Neural cell (in vitro differentiated cells): ENCODE data around the gene LOXHD1. TPM values are rescaled to one million over a fixed set of nuclear protein-coding genes. Genes with fewer than 3 reads are reported as not detected.

Experiments
- H2AFZ ChIP-seq: fragments of 200-600, 300-800 bp; sonication (generic), shearing (Covaris generic); 2 replicates; pipeline ENCODE4 v1.6.0; 2014; ENCODE audit warnings: low read depth, mild to moderate bottlenecking, antibody characterized with exemption, low read length, moderate library complexity
- H3F3A ChIP-seq: fragments of 200-600 bp; shearing (Covaris generic); 2 replicates; pipeline ENCODE4 v1.6.1; 2016; ENCODE audit warnings: mild to moderate bottlenecking, moderate library complexity, mixed read lengths, antibody characterized with exemption, low read length; ENCODE audit not compliant: insufficient read depth, poor library complexity, severe bottlenecking
- H3K27ac ChIP-seq: fragments of 200-600, 300-800 bp; sonication (generic), shearing (Covaris generic); 2 replicates; pipeline ENCODE4 v1.5.1; 2014; ENCODE audit warnings: mild to moderate bottlenecking, low read length, moderate library complexity
- H3K27me3 ChIP-seq: fragments of 300-800, 200-600 bp; sonication (generic), shearing (Covaris generic); 2 replicates; pipeline ENCODE4 v1.6.0; 2014; ENCODE audit warnings: mild to moderate bottlenecking, low read depth, low read length, moderate library complexity; ENCODE audit not compliant: insufficient read depth
- H3K36me3 ChIP-seq: fragments of 300-800, 200-600 bp; sonication (generic), shearing (Covaris generic); 2 replicates; pipeline ENCODE4 v1.5.1; 2014; ENCODE audit warnings: mild to moderate bottlenecking, antibody characterized with exemption, low read length, moderate library complexity; ENCODE audit not compliant: insufficient read depth
- H3K4me2 ChIP-seq: fragments of 300-800, 200-600 bp; sonication (generic), shearing (Covaris generic); 2 replicates; pipeline ENCODE4 v1.6.0; 2014; ENCODE audit warnings: mild to moderate bottlenecking, low read length
- H3K4me3 ChIP-seq: fragments of 300-800, 200-600 bp; sonication (generic), shearing (Covaris generic); 2 replicates; pipeline ENCODE4 v1.5.1; 2014; ENCODE audit warnings: mild to moderate bottlenecking, low read length, moderate library complexity
- H3K79me2 ChIP-seq: fragments of 200-600 bp; shearing (Covaris generic); replicated peaks from 2 replicates; pipeline ENCODE4 v1.6.0; 2014; ENCODE audit warnings: mild to moderate bottlenecking, low read length, moderate library complexity; ENCODE audit not compliant: insufficient read depth
- H3K9ac ChIP-seq: fragments of 300-800, 200-600 bp; sonication (generic), shearing (Covaris generic); 2 replicates; pipeline ENCODE4 v1.6.1; 2016; ENCODE audit warnings: mild to moderate bottlenecking, low read length, mixed read lengths
- H3K9me2 ChIP-seq: fragments of 200-600 bp; shearing (Covaris generic); 2 replicates; pipeline ENCODE4 v1.6.1; 2016; ENCODE audit warnings: mild to moderate bottlenecking, low read length, mixed read lengths; ENCODE audit not compliant: insufficient read depth
- H3K9me3 ChIP-seq: fragments of 200-600, 300-800 bp; sonication (generic), shearing (Covaris generic); 2 replicates; pipeline ENCODE4 v1.6.1; 2016; ENCODE audit warnings: mild to moderate bottlenecking, mixed run types, low read length, moderate library complexity, mixed read lengths
- H4K20me1 ChIP-seq: fragments of 200-600 bp; shearing (Covaris generic); 2 replicates; pipeline ENCODE4 v1.6.1; 2016; ENCODE audit warnings: mild to moderate bottlenecking, mixed run types; ENCODE audit not compliant: insufficient read depth
- EP300 ChIP-seq: fragments of 450-650 bp; conservative IDR thresholded peaks from 2 replicates; pipeline ENCODE4 v1.6.1; 2014; ENCODE audit warnings: antibody characterized with exemption, mild to moderate bottlenecking, moderate library complexity; ENCODE audit not compliant: poor library complexity, severe bottlenecking
- EZH2 ChIP-seq: fragments of 200-600, 300-800 bp; shearing (Covaris generic), sonication (generic); IDR thresholded peaks from 2 replicates; pipeline ENCODE4 v1.6.1; 2014; ENCODE audit warnings: antibody characterized with exemption, low read length, borderline replicate concordance, mild to moderate bottlenecking; ENCODE audit not compliant: insufficient read depth, poor library complexity, severe bottlenecking
- MXI1 ChIP-seq: fragments of 450-650 bp; conservative IDR thresholded peaks from 2 replicates; pipeline ENCODE4 v1.6.1; 2014; ENCODE audit warnings: antibody characterized with exemption, mild to moderate bottlenecking; ENCODE audit not compliant: poor library complexity, severe bottlenecking
- POLR2AphosphoS5 ChIP-seq: IDR thresholded peaks from 2 replicates; pipeline ENCODE4 v1.6.1; 2012
- RAD21 ChIP-seq: fragments of 450-650 bp; conservative IDR thresholded peaks from 2 replicates; pipeline ENCODE4 v1.6.1; 2014; ENCODE audit warnings: antibody characterized with exemption, mild to moderate bottlenecking, moderate library complexity
- REST ChIP-seq: IDR thresholded peaks from 2 replicates; pipeline ENCODE4 v1.6.1; 2012; ENCODE audit warnings: borderline replicate concordance
- SMC3 ChIP-seq: fragments of 450-650 bp; conservative IDR thresholded peaks from 2 replicates; pipeline ENCODE4 v1.6.1; 2014; ENCODE audit warnings: antibody characterized with exemption, mild to moderate bottlenecking, moderate library complexity; ENCODE audit not compliant: poor library complexity
- TAF1 ChIP-seq: IDR thresholded peaks from 2 replicates; pipeline ENCODE4 v1.6.1; 2012; ENCODE audit warnings: low read depth
- polyA plus RNA-seq: library from polyadenylated mRNA; depleted of rRNA; stranded (reverse); fragments of >200 nt; gene quantifications from 2 replicates; pipeline ENCODE4 v1.2.3, GENCODE V29; 2014
- TF ChIP-seq, protein P1 (sequence below): fragments of 450-650 bp; IDR thresholded peaks from 2 replicates; pipeline ENCODE4 v1.5.1; 2014; ENCODE audit warnings: antibody characterized with exemption, mild to moderate bottlenecking, moderate library complexity; ENCODE audit not compliant: poor library complexity, severe bottlenecking

The LOXHD1 gene
- polyA plus RNA-seq, 1 donor from 2014 or later: not detected

- Histone ChIP-seq H3F3A (no peaks in the 10 kb centered on the region), H4K20me1 (no peaks in the 10 kb centered on the region), H3K9me2 (no peaks in the 10 kb centered on the region), H3K36me3 (no peaks in the 10 kb centered on the region), H3K4me2 (no peak overlapping the region), H3K79me2 (no peaks in the 10 kb centered on the region), H3K9me3 (no peaks in the 10 kb centered on the region), H3K4me3 (no peak overlapping the region), H3K27ac (no peak overlapping the region), H3K27me3 (no peaks in the 10 kb centered on the region), H3K9ac (no peak overlapping the region), H2AFZ (no peak overlapping the region)
- TF ChIP-seq EZH2 (no peak), TAF1 (no peak), POLR2AphosphoS5 (no peak), MXI1 (no peak)
Observed at GRCh38 chr18:46668694-46669093, 11.7 kb upstream of the LOXHD1 start.

DNA sequence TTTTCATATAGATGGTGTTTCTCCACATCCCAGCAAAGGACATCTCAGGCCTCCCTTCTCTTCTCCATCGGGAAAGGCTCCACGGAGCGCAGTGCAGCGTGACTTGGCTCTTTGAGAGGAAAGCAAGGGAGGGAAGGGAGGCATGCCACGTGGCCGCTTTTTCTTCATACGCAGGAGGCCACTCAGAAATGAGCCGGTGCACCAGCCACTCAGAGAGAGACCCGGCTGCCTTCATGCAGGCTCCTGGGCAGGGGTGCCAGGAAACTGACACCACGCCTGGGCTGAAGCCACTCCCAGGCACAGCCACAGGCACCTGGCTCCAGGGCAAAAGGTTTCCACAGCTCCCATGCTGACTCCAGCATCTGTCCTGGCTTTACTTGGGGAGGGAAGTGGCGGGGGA is 11.1 kb upstream of the LOXHD1 start:
- H3K4me2 ChIP-seq: no peak overlapping the region
- no peaks in the 10 kb centered on the region for H3K27me3 ChIP-seq
- TF ChIP-seq, protein P1, sequence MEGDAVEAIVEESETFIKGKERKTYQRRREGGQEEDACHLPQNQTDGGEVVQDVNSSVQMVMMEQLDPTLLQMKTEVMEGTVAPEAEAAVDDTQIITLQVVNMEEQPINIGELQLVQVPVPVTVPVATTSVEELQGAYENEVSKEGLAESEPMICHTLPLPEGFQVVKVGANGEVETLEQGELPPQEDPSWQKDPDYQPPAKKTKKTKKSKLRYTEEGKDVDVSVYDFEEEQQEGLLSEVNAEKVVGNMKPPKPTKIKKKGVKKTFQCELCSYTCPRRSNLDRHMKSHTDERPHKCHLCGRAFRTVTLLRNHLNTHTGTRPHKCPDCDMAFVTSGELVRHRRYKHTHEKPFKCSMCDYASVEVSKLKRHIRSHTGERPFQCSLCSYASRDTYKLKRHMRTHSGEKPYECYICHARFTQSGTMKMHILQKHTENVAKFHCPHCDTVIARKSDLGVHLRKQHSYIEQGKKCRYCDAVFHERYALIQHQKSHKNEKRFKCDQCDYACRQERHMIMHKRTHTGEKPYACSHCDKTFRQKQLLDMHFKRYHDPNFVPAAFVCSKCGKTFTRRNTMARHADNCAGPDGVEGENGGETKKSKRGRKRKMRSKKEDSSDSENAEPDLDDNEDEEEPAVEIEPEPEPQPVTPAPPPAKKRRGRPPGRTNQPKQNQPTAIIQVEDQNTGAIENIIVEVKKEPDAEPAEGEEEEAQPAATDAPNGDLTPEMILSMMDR: no peak
- no peak for TF ChIP-seq MXI1
- no peak for TF ChIP-seq EZH2
- no peak for TF ChIP-seq POLR2AphosphoS5
- TF ChIP-seq EP300: no peak
- no peak for TF ChIP-seq REST
- TF ChIP-seq SMC3: no peak
- no peak for TF ChIP-seq RAD21
- no peak for TF ChIP-seq TAF1
- no peaks in the 10 kb centered on the region for H4K20me1 ChIP-seq
- H3K36me3 ChIP-seq: no peaks in the 10 kb centered on the region
- no peak overlapping the region for H2AFZ ChIP-seq
- no peak overlapping the region for H3K9ac ChIP-seq
- no peaks in the 10 kb centered on the region for H3K79me2 ChIP-seq
- no peaks in the 10 kb centered on the region for H3F3A ChIP-seq
- H3K9me2 ChIP-seq: no peaks in the 10 kb centered on the region
- H3K9me3 ChIP-seq: no peaks in the 10 kb centered on the region
- H3K4me3 ChIP-seq: no peak overlapping the region
- H3K27ac ChIP-seq: no peak overlapping the region

DNA sequence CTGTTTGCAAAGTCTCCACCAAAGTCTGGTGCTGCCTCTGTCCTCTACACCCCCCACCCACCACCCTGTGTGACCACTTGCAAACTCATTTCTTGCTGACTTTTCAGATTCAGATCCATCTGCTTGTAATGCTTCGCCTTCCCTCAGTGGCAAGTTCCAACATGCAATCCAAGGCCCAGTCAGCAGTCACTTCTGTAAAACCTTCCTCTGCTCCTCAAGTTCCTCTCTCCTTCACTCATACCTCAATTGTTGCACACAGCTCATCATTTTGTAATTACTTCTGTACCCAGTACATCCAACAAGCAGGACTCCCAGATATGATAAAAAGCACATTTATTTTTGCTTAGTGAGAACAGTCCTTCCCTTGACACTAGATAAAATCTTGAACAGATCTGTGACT is 6.5 kb upstream of the LOXHD1 start:
- Histone ChIP-seq H3K9ac (no peak overlapping the region), H2AFZ (no peak overlapping the region), H3K79me2 (no peaks in the 10 kb centered on the region), H3K4me2 (no peak overlapping the region), H3K27ac (no peak overlapping the region), H3K4me3 (no peak overlapping the region), H4K20me1 (no peaks in the 10 kb centered on the region), H3K9me2 (no peaks in the 10 kb centered on the region), H3K36me3 (no peaks in the 10 kb centered on the region), H3F3A (no peaks in the 10 kb centered on the region), H3K9me3 (no peaks in the 10 kb centered on the region), H3K27me3 (no peaks in the 10 kb centered on the region)
- TF ChIP-seq SMC3 (no peak), MXI1 (no peak), EP300 (no peak), RAD21 (no peak), TAF1 (no peak), POLR2AphosphoS5 (no peak), EZH2 (no peak), REST (no peak)
- TF ChIP-seq, protein P1: no peak
